GM06990 (cell line): ENCODE measurements around the gene GNAT3.

Source experiments
- DNase-seq: peaks from one replicate; pipeline ENCODE4 v3.0.0-alpha.2; 2011; ENCODE audit not compliant: insufficient read length; ENCODE audit errors: extremely low read depth
- H3K27me3 ChIP-seq: replicated peaks from 2 replicates; pipeline ENCODE4 v1.6.0; 2011; ENCODE audit warnings: low read length; ENCODE audit not compliant: control insufficient read depth, insufficient read depth
- H3K36me3 ChIP-seq: 2 replicates; pipeline ENCODE4 v1.5.1; 2011; ENCODE audit warnings: low read length; ENCODE audit not compliant: control insufficient read depth, insufficient read depth
- H3K4me3 ChIP-seq: replicated peaks from 2 replicates; pipeline ENCODE4 v1.5.1; 2011; ENCODE audit warnings: low read depth, mild to moderate bottlenecking, control low read depth, low read length
- CTCF ChIP-seq: IDR thresholded peaks from 2 replicates; pipeline ENCODE4 v1.5.1; 2011; ENCODE audit warnings: low read length, control low read depth, mild to moderate bottlenecking, inconsistent platforms; ENCODE audit not compliant: insufficient read depth, poor library complexity, severe bottlenecking

GNAT3 gene

GRCh38 chr7:80488851-80489370 lies 23.0 kb downstream of the GNAT3 start:
- TF ChIP-seq CTCF, result no peak
- Histone ChIP-seq H3K4me3 (no peak overlapping the region), H3K36me3 (no peaks in the 10 kb centered on the region)

DNA sequence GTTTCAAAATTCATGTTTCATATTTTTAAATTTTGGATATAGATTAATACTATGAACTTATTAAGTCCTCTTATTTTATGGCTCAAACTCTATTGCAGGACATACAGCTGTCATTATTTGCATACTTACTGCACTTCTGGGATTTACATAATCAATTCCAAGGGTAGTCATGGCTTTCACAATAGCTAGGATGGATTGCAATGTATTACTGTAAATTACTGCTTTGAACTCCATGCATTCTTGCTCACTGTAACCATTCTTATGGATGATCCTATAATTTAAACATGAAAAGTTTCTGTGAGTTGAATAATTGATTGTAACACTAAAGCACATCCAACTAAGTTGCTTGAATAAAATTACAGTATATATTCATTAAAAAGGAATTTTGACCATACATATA lies 23.5 kb downstream of the GNAT3 start:
- no peaks in the 10 kb centered on the region for H3K27me3 ChIP-seq
- H3K4me3 ChIP-seq, result no peak overlapping the region
- no peak for TF ChIP-seq CTCF
- no peaks in the 10 kb centered on the region for H3K36me3 ChIP-seq
- DNase-seq, result no peak

More at GRCh38 chr7:80488851-80489370, 23.0 kb downstream of the GNAT3 start:
- no peaks in the 10 kb centered on the region for H3K27me3 ChIP-seq
- no peak for DNase-seq

DNA sequence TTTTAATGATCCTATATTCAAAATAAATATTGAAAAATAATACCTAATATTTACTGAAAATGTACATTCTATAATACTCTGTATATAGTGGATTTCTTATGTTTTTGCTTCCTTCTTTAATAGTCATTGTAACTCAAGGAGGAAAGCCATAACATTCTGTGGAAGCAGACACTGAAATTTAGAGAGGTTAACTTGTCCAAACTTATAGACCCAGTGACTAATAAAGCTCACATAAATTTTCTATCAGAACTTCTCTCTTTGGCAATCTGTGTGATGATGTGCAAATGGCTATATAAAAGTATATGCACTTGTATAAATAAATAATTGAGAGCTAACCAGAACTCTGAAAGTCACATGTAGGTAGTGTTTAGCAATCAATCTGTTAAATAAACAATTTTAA lies 26.1 kb downstream of the GNAT3 start:
- H3K4me3 ChIP-seq, result no peak overlapping the region
- no peaks in the 10 kb centered on the region for H3K36me3 ChIP-seq
- no peak for TF ChIP-seq CTCF
- DNase-seq, result no peak
- H3K27me3 ChIP-seq, result no peaks in the 10 kb centered on the region; the same call in 1 of the 2 replicates

DNA sequence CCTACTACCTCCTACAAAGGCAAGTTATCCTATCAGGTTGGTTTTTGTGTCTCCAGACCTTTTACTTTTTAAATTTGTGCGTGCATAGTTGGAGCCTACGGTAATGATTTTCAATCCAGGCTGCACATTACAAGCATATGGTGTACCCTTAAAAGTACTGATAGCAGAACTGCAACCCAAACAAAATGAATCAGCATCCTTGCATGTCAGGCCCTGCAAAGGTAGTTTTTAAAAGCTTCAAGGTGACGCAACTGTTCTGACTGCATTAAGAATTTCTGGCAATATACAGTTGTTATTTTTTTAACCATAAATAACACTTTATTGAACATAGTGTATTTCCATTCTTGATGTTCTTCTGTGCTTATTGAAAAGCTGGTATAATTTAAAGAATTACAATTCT lies 28.9 kb downstream of the GNAT3 start:
- no peak for TF ChIP-seq CTCF
- Histone ChIP-seq H3K36me3 (no peaks in the 10 kb centered on the region), H3K27me3 (no peaks in the 10 kb centered on the region; the same call in 1 of the 2 replicates), H3K4me3 (no peak overlapping the region)
- DNase-seq, result no peak

DNA sequence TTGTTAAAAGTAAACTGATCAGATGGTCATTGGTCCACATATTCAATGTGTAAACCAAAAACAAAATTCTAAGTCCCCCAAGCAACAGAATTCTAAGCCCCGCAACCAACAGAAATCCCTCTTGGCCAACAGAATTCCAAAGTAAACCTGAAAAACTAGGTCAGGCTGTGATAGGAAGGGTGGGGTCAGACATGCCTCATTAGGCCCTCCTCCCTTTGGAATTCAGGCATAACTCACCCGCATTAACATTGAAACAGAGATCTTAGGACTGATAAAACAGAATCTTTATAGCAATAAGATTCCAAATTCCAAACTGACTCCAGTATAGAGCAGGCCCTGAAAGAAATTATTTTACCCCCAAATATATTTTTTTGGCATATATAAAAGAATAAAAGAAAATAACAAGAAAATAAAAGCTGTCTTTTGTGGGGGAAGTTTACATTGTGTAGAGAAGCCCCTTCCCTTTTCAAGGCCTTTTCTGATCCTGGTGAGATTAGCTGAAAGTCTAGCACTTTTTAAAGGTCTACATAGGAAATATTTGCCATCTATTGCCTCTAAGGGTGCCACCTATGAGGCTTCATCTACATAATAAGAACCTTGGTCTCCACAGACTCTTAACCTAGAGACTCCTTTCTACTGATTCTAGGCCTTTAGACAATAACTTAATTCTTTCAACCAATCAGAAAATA lies 30.5 kb downstream of the GNAT3 start:
- TF ChIP-seq CTCF, result no peak
- H3K27me3 ChIP-seq, result no peaks in the 10 kb centered on the region; the same call in 1 of the 2 replicates
- H3K36me3 ChIP-seq, result no peaks in the 10 kb centered on the region
- DNase-seq, result no peak
- H3K4me3 ChIP-seq, result no peak overlapping the region
